HFF-Myc (cell line): Measurements from ENCODE around the gene PYGB.

ENCODE experiments used
- DNase-seq: peaks from one replicate; pipeline ENCODE4 v3.0.0-alpha.2; 2011; ENCODE audit warnings: low read depth; ENCODE audit errors: extremely low read depth
- H3K4me3 ChIP-seq: replicated peaks from 2 replicates; pipeline ENCODE4 v1.5.1; 2011; ENCODE audit warnings: low read depth, mild to moderate bottlenecking, control low read depth, low read length
- TF ChIP-seq, protein P1 (sequence below): IDR thresholded peaks from 2 replicates; pipeline ENCODE4 v1.5.1; 2012; ENCODE audit warnings: mild to moderate bottlenecking, low read depth, low read length, control low read depth; ENCODE audit errors: missing control alignments

The PYGB gene

DNA sequence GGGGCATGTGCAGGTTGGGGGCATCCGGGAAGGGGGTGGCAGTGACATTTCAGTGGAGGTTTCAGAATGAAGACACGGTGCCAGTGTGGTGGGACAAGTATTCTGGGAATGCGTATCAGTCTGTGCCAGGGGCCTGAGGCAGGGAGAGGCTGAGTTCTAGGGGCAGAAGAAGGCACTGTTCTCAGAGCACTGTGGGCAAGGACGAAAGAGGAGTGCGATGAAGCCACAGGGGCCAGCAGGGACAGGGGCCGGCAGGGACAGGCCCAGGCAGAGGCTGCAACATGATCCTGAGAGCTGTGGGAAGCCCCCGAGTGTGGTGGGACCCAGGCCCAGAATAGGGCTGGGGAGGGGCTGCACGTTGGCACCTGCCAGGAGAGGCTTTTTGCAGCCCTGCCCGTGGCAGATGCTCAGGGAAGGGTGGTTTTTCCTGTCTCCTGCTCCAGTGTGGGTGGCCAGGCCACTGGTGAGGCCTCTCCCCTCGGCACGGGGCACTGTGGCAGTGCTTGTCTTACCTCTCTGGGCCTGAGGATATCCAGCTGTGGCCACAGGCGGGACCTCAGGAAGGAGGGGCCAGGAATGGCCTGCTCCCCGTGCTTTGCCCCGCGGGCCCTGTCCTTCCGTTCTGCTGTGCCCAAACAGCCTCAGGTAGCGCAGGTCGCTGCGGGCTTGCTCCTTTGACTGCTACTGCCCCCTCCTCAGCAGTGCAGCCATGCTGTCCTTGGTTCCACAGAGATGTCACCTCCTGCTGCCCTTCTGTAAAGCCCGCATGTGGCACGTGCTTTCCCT is 42.4 kb upstream of the PYGB start:
- TF ChIP-seq, protein P1, sequence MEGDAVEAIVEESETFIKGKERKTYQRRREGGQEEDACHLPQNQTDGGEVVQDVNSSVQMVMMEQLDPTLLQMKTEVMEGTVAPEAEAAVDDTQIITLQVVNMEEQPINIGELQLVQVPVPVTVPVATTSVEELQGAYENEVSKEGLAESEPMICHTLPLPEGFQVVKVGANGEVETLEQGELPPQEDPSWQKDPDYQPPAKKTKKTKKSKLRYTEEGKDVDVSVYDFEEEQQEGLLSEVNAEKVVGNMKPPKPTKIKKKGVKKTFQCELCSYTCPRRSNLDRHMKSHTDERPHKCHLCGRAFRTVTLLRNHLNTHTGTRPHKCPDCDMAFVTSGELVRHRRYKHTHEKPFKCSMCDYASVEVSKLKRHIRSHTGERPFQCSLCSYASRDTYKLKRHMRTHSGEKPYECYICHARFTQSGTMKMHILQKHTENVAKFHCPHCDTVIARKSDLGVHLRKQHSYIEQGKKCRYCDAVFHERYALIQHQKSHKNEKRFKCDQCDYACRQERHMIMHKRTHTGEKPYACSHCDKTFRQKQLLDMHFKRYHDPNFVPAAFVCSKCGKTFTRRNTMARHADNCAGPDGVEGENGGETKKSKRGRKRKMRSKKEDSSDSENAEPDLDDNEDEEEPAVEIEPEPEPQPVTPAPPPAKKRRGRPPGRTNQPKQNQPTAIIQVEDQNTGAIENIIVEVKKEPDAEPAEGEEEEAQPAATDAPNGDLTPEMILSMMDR = no peak
- DNase-seq = no peak
- H3K4me3 ChIP-seq = no peak overlapping the region

DNA sequence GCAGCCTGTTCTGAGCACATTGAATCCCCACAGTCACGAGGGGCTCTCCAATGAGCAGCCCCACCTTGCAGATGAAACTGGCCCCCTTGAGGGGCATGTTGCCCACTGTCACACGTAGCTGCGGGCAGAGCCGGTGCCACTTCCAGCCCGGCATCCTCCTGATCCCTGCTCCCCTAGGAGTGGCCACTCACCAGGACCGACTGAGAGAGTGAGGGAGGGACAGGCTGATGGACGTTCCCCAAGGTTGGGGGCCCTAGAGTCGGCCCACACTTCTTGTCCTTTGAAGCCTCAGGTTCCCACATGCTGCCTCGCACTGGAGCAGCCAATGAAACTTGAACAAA is 41.9 kb upstream of the PYGB start:
- TF ChIP-seq, protein P1 = no peak
- DNase-seq = no peak
- no peak overlapping the region for H3K4me3 ChIP-seq

DNA sequence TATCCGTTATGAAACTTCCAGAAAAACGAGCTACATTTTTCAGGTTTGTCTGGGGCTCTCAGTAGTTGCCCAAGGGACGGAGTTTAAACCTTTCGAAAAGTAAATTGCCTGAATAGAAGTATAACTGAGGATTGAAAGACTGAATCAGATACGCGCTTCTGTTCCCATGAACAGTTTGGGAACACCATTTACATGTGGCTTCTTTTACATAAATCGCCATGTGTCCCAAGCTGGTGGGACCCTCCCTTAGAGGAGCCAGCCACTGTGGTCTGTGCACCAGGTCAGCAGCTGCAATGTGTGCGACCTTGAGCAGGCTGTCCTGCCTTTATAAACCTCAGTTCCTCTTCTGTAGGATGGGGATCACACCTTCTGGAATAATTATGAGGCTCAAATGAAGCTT is 41.3 kb upstream of the PYGB start:
- TF ChIP-seq, protein P1 = no peak
- H3K4me3 ChIP-seq = no peak overlapping the region
- no peak for DNase-seq

DNA sequence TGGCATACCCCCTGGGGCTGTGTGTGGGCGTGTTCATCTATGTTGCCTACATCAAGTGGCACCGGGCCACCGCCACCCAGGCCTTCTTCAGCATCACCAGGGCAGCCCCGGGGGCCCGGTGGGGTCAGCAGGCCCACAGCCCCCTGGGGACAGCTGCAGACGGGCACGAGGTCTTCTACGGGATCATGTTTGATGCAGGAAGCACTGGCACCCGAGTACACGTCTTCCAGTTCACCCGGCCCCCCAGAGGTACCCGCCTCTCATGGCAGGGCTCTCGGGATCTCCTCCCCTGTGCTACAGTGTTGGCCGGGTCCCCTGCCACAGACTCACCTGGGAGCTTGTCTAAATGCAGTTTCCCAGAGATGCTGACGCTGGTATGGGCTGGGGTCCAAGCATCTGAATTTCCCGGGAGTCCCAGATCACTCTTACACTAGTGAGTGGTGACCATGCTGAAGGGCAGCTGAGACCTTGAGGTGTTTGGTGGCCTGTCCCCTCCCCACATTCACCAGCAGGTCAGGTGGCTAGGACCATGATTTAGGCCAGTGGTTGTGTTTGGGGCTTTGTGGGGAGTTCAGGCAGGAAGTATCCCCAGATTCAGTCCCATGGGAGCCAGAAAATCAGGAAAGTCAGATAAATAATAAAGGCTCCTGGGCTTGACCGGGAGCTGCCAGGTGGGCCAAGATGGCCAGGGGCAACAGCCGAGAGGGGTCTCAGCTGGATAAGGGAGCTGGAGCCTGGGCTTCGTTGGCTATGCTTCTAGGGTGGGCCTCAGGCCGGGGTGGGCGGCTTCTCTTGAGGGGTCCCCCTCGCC is 40.5 kb upstream of the PYGB start:
- TF ChIP-seq, protein P1 = no peak
- H3K4me3 ChIP-seq = no peak overlapping the region
- no peak for DNase-seq

DNA sequence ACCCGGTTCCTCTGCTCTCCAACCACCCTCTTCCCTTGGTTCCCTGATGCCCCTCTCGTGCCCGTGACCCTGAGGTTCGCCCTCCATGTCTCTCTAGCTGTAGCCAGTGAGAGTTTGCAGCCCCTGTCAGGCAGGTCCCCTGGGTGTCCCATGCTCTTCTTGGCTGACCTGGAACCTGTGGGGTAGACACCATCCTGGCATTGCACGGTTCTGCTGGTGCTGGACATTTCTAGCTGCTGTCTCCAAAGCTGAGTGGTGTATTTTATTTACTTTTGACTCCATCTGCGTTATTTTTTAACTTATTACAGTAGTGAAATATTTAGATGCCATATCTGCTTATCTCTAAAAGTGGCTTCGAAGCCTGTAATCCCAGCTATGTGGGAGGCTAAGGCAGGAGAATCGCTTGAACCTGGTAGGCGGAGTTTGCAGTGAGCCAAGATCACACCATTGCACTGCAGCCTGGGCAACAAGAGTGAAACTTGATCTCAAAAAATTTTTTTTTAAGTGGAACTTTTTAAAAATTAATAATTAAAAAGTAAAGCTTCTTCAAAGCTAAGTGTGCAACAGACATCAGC is 39.8 kb upstream of the PYGB start:
- no peak for DNase-seq
- H3K4me3 ChIP-seq = no peak overlapping the region
- TF ChIP-seq, protein P1 = no peak

DNA sequence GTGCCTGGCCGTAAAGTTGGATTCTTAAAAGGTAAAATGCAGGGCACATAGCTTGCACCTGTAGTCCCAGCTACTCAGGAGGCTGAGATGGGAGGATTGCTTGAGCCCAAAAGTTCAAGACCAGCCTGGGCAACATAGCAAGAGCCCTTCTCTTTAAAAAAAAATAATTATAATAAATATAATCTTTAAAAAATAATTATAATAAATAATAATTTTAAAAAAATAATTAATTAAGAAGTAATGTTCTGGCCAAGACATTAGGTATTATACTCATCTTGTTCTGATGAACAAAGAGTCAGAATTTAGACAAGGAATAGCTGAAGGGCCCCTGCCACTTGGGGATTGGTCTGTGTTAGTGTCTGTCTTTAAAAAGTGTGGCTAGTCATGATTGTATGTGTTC is 38.5 kb upstream of the PYGB start:
- TF ChIP-seq, protein P1 = no peak
- no peak overlapping the region for H3K4me3 ChIP-seq
- DNase-seq = no peak
